Measurements from ENCODE around the gene GAB2. TPM values are rescaled to one million over a fixed set of nuclear protein-coding genes. Genes with fewer than 3 reads are reported as not detected.

The GAB2 gene
- total RNA-seq, 4 donors from 2014 or later, result 14.0 to 41.3 (median 34.7) TPM

- Histone ChIP-seq H3K27me3 (no peaks in the 10 kb centered on the region), H3K9me3 (no peaks in the 10 kb centered on the region), H3K27ac (no peak overlapping the region), H3K4me1 (no peaks in the 10 kb centered on the region), H3K4me3 (no peak overlapping the region), H3K36me3 (no peaks in the 10 kb centered on the region)
- no peak for DNase-seq
- TF ChIP-seq CTCF (IDR thresholded peaks at IDR 0.05) (no peak), POLR2A (IDR thresholded peaks at IDR 0.05) (no peak)
These were observed 18.9 kb downstream of the GAB2 start for GRCh38 chr11:78398715-78399114.

- no peaks in the 10 kb centered on the region for H3K27me3 ChIP-seq
- no peak overlapping the region for H3K27ac ChIP-seq
- no peak for TF ChIP-seq POLR2A (IDR thresholded peaks at IDR 0.05)
- no peak for TF ChIP-seq CTCF (IDR thresholded peaks at IDR 0.05)
- no peaks in the 10 kb centered on the region for H3K9me3 ChIP-seq
- H3K4me3 ChIP-seq, result no peak overlapping the region
- no peaks in the 10 kb centered on the region for H3K36me3 ChIP-seq
- DNase-seq, result no peak
- H3K4me1 ChIP-seq, result peaks cover 0 to 4% (median 0%) of the 10 kb centered on the region in 4 donors
These were observed 20.2 kb downstream of the GAB2 start for GRCh38 chr11:78397398-78397797.

- DNase-seq, result no peak
- no peaks in the 10 kb centered on the region for H3K27me3 ChIP-seq
- no peak overlapping the region for H3K27ac ChIP-seq
- no peak for TF ChIP-seq POLR2A (IDR thresholded peaks at IDR 0.05)
- TF ChIP-seq CTCF (IDR thresholded peaks at IDR 0.05), result no peak
- no peaks in the 10 kb centered on the region for H3K36me3 ChIP-seq
- H3K9me3 ChIP-seq, result no peaks in the 10 kb centered on the region
- H3K4me3 ChIP-seq, result no peak overlapping the region
- H3K4me1 ChIP-seq, result peaks cover 0 to 8% (median 2%) of the 10 kb centered on the region in 4 donors
These were observed 22.0 kb downstream of the GAB2 start for GRCh38 chr11:78395597-78395996.

GRCh38 chr11:78392854-78393253 is 24.8 kb downstream of the GAB2 start:
- no peak overlapping the region for H3K4me3 ChIP-seq
- no peaks in the 10 kb centered on the region for H3K36me3 ChIP-seq
- H3K4me1 ChIP-seq, result peaks cover 0 to 8% (median 2%) of the 10 kb centered on the region in 4 donors
- no peak for DNase-seq
- H3K9me3 ChIP-seq, result no peaks in the 10 kb centered on the region
- TF ChIP-seq CTCF (IDR thresholded peaks at IDR 0.05) (no peak), POLR2A (IDR thresholded peaks at IDR 0.05) (no peak)
- no peaks in the 10 kb centered on the region for H3K27me3 ChIP-seq
- no peak overlapping the region for H3K27ac ChIP-seq

- DNase-seq, result no peak
- H3K36me3 ChIP-seq, result no peaks in the 10 kb centered on the region
- H3K4me1 ChIP-seq, result peaks cover 0 to 8% (median 2%) of the 10 kb centered on the region in 4 donors
- H3K27me3 ChIP-seq, result no peaks in the 10 kb centered on the region
- no peak overlapping the region for H3K27ac ChIP-seq
- H3K9me3 ChIP-seq, result no peaks in the 10 kb centered on the region
- no peak overlapping the region for H3K4me3 ChIP-seq
- TF ChIP-seq POLR2A (IDR thresholded peaks at IDR 0.05), result no peak
- no peak for TF ChIP-seq CTCF (IDR thresholded peaks at IDR 0.05)
These were observed 26.2 kb downstream of the GAB2 start for GRCh38 chr11:78391424-78391823.

GRCh38 chr11:78390809-78391208 is 26.8 kb downstream of the GAB2 start:
- H3K4me1 ChIP-seq, result peaks cover 0 to 8% (median 2%) of the 10 kb centered on the region in 4 donors
- H3K27ac ChIP-seq, result no peak overlapping the region
- TF ChIP-seq POLR2A (IDR thresholded peaks at IDR 0.05), result no peak
- no peak for TF ChIP-seq CTCF (IDR thresholded peaks at IDR 0.05)
- no peaks in the 10 kb centered on the region for H3K27me3 ChIP-seq
- no peaks in the 10 kb centered on the region for H3K9me3 ChIP-seq
- no peak for DNase-seq
- no peaks in the 10 kb centered on the region for H3K36me3 ChIP-seq
- no peak overlapping the region for H3K4me3 ChIP-seq
